Thymus (tissue), 11 donors: ENCODE results near the gene NLGN1. TPM values are rescaled to one million over a fixed set of nuclear protein-coding genes. Genes with fewer than 3 reads are reported as not detected.
"Not testable (repeated sequence)": the region's sequence is repeated elsewhere in the genome, so short reads cannot be mapped to it uniquely, and the experiment has no call there.

Experiments used
- DNase-seq, 9 donors: peaks; one replicate each; pipeline ENCODE4 v3.0.0-alpha.2; 2013; ENCODE audit warnings: low spot score in 9 of 9, low read depth in 6 of 9, missing footprints in 1 of 9
- H3K27ac ChIP-seq, 2 donors: one replicate each; pipeline ENCODE4 v1.5.1; 2013; ENCODE audit warnings: control low read depth in 1 of 2, low read depth in 1 of 2, low read length in 1 of 2, mild to moderate bottlenecking in 1 of 2, moderate library complexity in 1 of 2
- H3K27me3 ChIP-seq, 2 donors: one replicate each; pipeline ENCODE4 v1.5.1; 2013; ENCODE audit warnings: low read length in 1 of 2; ENCODE audit not compliant: control insufficient read depth in 2 of 2, insufficient read depth in 1 of 2
- H3K36me3 ChIP-seq, 2 donors: one replicate each; pipeline ENCODE4 v1.5.1; 2013; ENCODE audit warnings: low read length in 1 of 2, mild to moderate bottlenecking in 1 of 2, moderate library complexity in 1 of 2; ENCODE audit not compliant: control insufficient read depth in 2 of 2, insufficient read depth in 2 of 2
- H3K4me1 ChIP-seq, 2 donors: one replicate each; pipeline ENCODE4 v1.5.1; 2013; ENCODE audit warnings: low read length in 2 of 2; ENCODE audit not compliant: control insufficient read depth in 2 of 2, insufficient read depth in 2 of 2
- H3K4me3 ChIP-seq, 2 donors: one replicate each; pipeline ENCODE4 v1.5.1; 2013; ENCODE audit warnings: low read length in 2 of 2, control low read depth in 1 of 2, mild to moderate bottlenecking in 1 of 2
- H3K9me3 ChIP-seq, 2 donors: one replicate each; pipeline ENCODE4 v1.5.1; 2013; ENCODE audit warnings: low read length in 1 of 2, mild to moderate bottlenecking in 1 of 2; ENCODE audit not compliant: control insufficient read depth in 2 of 2, insufficient read depth in 1 of 2
- WGBS: extraction: QIAGEN DNeasy Blood & Tissue Kit; methylation state at CpG from one replicate; pipeline ENCODE4 v1.1.7; 2013; 5-methylcytosine and 5-hydroxymethylcytosine counted together
- polyA plus RNA-seq: library from polyadenylated mRNA; stranded (reverse); fragments of 200-250 nt; gene quantifications from one replicate; pipeline ENCODE4 v1.2.3, GENCODE V29; 2013
- total RNA-seq: library from RNA; stranded (reverse); fragments of 120-200 nt; gene quantifications from one replicate; pipeline ENCODE4 v1.2.4, GENCODE V29; 2013
- donor health status: healthy.

The NLGN1 gene
- total and polyA plus RNA-seq, 2 donors = 0.16 to 0.90 TPM

DNA sequence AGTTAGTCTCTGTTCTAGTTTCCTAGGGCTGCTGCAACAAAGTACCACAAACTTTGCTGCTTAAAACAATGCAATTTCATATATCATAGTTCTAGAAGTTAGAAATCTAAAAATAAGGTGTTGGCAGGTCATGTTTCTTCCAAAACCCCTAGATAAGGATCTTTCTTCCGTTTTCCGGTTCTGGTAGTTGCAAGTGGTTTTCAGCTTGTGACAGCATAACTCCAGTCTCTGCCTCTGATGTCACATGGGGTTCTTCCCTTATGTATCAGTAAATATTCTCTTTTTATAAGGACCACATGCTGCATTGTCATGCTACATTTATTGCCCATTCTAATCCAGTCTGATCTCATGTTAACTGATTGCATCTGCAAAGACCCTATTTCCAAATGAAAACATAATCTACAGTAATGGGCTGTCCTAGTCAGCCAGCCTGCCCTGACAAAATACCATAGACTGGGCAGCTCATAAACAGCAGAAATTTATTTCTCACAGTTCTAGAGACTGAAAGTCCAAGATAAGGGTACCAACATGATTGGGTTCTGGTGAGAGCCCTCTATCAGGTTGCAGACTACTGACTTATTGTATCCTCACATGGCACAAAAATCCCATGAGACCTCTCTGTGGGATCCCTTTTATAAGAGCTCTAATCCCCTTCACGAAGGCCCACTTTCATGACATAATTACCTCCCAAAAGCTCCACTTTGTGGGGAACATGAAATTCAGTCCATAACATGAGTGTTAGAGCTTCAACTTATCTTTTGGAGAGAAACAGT, 819.6 kb downstream of the NLGN1 start:
- Histone ChIP-seq H3K9me3 (no peaks in the 10 kb centered on the region), H3K27ac (no peak overlapping the region), H3K4me3 (no peak overlapping the region), H3K4me1 (peaks cover 0 to 7% of the 10 kb centered on the region in 2 donors), H3K36me3 (no peaks in the 10 kb centered on the region), H3K27me3 (no peaks in the 10 kb centered on the region)
- 47% methylated on average over 3 of the region's 3 CpGs for WGBS
- peak in 8 of 9 donors; percentile 9 to 79 (median 32) for DNase-seq

DNA sequence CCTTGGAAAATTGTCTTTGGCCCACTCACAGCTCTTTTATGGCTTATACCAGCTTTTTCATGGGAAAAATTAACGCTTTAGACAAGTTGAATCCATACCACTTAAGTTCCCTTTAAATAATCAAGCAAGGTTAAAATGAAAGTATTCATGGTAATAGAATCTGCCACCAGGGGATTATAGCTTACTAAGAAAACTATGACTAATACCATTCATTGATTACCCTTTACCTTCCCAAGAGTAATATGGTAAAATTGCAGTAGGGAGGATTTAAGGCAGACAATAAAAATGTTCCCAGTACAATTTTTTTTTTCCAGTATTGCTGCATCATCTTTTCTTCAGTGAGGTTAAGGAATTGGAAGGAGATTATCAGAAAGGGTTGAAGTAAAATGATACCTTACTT, 820.5 kb downstream of the NLGN1 start:
- Histone ChIP-seq H3K9me3 (no peaks in the 10 kb centered on the region), H3K36me3 (no peaks in the 10 kb centered on the region), H3K4me3 (no peak overlapping the region), H3K27me3 (no peaks in the 10 kb centered on the region), H3K4me1 (peaks cover 0 to 7% of the 10 kb centered on the region in 2 donors), H3K27ac (no peak overlapping the region)
- WGBS = 94% methylated on average over 1 of the region's 1 CpG
- no peak for DNase-seq

DNA sequence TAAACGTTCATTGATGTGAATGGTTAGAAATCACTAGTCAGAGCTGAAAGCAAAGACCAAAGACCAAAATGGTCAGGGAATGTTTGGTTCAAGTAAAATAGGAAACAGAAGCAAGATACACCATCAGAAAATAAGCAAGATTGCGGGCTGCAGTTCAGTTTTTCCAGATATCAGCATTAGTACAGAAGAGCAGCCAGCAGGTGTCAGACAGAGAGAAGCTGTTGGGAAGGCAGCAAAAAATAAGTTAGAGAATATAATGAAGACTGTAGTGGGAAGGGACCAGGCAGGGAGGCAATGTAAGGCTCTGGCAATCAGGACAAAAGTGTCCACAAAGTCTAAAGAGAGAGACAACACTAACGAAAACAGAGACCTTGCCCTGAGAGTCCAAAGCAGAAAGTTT, 822.2 kb downstream of the NLGN1 start:
- no peak overlapping the region for H3K4me3 ChIP-seq
- H3K36me3 ChIP-seq = no peaks in the 10 kb centered on the region
- peaks cover 0 to 7% of the 10 kb centered on the region in 2 donors for H3K4me1 ChIP-seq
- 63% methylated on average over 3 of the region's 3 CpGs for whole genome bisulfite sequencing
- no peak for DNase-seq
- no peak overlapping the region for H3K27ac ChIP-seq
- no peaks in the 10 kb centered on the region for H3K9me3 ChIP-seq
- no peaks in the 10 kb centered on the region for H3K27me3 ChIP-seq

DNA sequence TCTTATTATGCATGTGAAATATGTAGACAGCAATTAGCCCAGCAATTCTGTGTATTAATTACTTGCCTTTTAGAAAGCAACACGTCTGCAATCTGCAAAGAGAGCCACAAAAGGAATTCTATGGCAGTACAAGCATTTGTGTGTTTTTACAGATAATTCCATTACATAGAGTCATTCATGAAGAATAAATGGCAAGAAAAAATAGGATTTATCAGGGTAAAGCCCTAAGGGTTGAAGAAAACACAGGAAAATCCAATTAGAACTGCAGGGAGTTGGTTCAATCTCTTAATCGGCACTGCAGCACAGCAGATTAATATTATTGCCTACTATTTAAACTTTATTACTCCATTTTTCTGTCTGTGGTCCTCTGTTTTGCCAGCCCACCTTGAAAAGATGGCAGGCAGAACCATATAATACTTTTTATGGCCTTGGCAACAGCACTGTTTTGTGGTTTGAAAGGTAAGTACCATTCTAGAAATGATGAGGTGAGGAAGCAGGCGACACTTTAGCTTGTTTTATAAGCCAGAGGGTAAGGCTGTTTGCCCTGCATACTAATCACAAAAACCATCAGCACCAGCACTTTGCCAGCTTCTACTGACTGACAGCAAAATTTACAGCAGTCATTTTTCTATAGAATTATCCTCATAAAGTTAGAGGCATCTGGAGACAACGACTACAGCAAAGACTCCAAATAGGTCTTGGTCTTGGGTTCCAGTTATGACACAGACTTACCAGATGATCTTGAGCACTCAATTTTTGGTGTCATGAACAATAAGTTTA, 823.4 kb downstream of the NLGN1 start:
- no peak for DNase-seq
- Histone ChIP-seq H3K36me3 (no peaks in the 10 kb centered on the region), H3K27me3 (no peaks in the 10 kb centered on the region), H3K9me3 (no peaks in the 10 kb centered on the region), H3K4me1 (peaks cover 0 to 6% of the 10 kb centered on the region in 2 donors), H3K27ac (no peak overlapping the region), H3K4me3 (no peak overlapping the region)
- 68% methylated on average over 4 of the region's 4 CpGs for WGBS

DNA sequence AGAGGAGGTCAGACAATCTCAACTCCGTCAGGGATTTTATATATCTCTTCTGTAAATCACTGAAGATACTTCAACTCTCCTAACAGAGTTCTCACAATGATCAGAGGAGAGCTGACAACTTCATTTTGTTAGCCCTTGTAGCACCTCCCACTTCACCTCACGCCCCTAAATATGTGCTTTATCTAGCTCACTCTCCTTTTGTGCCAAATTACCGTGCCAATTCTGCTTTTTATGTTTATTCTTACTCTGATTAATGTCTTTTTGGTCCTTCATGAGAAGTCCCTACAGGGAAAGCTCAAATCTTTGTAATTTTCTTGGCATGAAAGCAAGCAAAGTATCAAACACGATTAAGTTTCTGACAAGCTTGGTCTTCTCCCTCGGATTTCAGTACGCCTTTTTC, 825.5 kb downstream of the NLGN1 start:
- Histone ChIP-seq H3K9me3 (no peaks in the 10 kb centered on the region), H3K4me3 (no peak overlapping the region), H3K4me1 (no peaks in the 10 kb centered on the region), H3K27ac (no peak overlapping the region), H3K36me3 (no peaks in the 10 kb centered on the region), H3K27me3 (no peaks in the 10 kb centered on the region)
- 87% methylated on average over 6 of the region's 6 CpGs for WGBS
- DNase-seq = peak in 1 of 9 donors; percentile 9

DNA sequence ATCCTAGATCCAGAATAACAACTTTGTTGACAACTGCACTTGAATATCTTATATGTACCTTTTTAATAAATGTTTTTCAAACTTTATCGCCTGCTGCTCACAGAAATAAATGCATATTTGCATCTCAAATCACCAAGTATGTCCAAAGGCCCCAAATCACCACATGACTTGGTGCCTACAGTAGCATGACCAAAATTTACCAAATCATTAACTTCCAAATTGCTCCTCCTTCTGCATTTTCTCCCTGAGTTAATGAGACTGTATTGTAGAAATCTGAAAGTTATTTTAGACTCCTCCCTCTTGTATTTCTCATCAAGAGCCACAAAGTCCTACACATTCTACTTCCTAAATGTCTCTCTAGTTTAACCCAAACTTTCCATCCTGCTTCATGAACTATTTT, 826.1 kb downstream of the NLGN1 start:
- no peaks in the 10 kb centered on the region for H3K36me3 ChIP-seq
- H3K4me3 ChIP-seq = no peak overlapping the region
- H3K27ac ChIP-seq = no peak overlapping the region
- H3K4me1 ChIP-seq = no peaks in the 10 kb centered on the region
- DNase-seq = no peak
- H3K9me3 ChIP-seq = no peaks in the 10 kb centered on the region
- no peaks in the 10 kb centered on the region for H3K27me3 ChIP-seq
- 94% methylated on average over 1 of the region's 1 CpG for WGBS

DNA sequence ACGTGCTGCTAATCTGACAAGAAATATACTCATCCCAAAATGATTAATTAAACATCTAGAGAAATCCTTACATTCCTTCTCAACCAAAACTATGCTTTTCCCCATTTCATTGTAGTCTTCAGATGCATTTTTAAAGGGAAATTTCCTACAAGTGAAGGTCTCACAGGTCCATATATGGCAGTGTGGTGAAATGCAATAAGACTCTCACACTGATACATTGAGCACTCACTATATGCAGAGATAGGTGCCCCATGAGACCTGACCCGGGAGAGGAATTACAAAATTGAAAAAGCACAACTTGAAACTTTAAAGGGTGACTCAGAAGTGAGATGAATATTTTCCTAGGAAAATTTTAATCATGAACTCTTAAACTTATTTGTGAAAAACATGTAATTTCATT, 832.4 kb downstream of the NLGN1 start:
- Histone ChIP-seq H3K4me3 (no peak overlapping the region), H3K36me3 (no peaks in the 10 kb centered on the region), H3K27me3 (no peaks in the 10 kb centered on the region), H3K9me3 (no peaks in the 10 kb centered on the region), H3K27ac (no peak overlapping the region), H3K4me1 (no peaks in the 10 kb centered on the region)
- WGBS = 93% methylated on average over 2 of the region's 2 CpGs
- no peak for DNase-seq

DNA sequence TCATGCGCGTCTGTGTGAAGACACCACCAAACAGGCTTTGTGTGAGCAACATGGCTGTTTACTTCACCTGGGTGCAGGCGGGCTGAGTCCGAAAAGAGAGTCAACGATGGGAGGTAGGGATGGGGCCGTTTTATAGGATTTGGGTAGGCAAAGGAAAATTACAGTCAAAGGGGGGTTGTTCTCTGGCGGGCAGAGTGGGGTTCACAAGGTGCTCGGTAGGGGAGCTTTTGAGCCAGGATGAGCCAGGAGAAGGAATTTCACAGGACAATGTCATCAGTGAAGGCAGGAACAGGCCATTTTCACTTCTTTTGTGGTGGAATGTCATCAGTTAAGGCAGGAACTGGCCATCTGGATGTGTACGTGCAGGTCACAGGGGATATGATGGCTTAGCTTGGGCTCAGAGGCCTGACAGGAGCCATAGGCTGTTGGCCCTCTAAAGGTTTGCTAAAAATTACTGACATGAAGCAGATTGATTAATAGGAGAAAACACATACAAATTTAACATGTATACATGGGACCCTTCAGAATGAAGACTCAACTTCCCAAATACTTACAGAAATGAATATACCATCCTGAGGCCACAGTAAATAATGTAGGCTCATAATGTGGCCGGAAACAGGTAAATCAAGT, 834.6 kb downstream of the NLGN1 start:
- not testable (repeated sequence) for DNase-seq, H3K36me3 ChIP-seq, H3K4me3 ChIP-seq, H3K27me3 ChIP-seq, H3K9me3 ChIP-seq, H3K27ac ChIP-seq, H3K4me1 ChIP-seq
- WGBS = 87% methylated on average over 9 of the region's 10 CpGs
